HG03565 (cell line): ENCODE data around the gene TMEM184B.

Experiments
- ATAC-seq: cut with Tn5 transposase; IDR thresholded peaks from one replicate; pipeline ENCODE4 v1.9.1; 2021; ENCODE audit warnings: mild to moderate bottlenecking, moderate library complexity; ENCODE audit not compliant: unreplicated experiment

The TMEM184B gene

GRCh38 chr22:38272373-38273134, at the start of gene TMEM184B:
Gene TMEM184B, minus strand, starts transcription at chr22:38273010. Its CDS starts 25,049 bp downstream, at chr22:38247961.
- ATAC-seq, result peak; percentile 63

DNA sequence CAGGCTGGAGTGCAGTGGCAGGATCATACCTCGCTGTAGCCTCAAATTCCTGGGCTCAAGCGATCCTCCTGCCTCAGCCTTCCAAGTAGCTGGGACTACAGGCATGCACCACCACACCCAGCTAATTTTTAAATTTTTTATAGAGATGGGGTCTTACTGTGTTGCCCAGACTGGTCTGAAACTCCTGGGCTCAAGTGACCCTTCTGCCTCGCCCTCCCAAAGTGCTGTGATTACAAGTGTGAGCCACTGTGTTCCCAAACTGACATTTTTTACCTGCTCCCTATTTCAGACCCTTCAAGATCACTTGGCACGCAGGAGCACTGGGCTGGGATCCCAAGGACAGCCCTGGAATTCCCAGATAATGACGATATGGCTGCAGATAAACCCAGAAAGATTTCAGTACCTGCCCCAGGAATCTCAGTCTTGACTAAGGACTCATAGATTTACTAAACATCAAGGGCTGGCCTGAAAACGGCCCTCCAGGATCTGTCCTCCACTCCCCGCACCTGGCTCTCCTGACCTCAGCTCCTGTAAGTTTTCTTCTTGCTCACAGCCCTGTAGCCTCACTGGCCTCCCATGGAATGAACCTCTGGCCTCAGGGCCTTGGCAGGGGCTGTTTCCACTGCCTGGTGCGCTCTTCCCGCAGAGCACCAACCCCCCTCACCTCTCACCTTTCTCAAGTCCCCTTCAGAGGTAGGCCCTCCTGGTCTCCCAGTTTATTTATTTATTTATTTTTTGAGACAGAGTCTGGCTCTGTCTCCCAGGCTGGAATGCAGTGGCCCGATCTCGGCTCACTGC, 48.0 kb upstream of the TMEM184B start:
- ATAC-seq, result no peak

DNA sequence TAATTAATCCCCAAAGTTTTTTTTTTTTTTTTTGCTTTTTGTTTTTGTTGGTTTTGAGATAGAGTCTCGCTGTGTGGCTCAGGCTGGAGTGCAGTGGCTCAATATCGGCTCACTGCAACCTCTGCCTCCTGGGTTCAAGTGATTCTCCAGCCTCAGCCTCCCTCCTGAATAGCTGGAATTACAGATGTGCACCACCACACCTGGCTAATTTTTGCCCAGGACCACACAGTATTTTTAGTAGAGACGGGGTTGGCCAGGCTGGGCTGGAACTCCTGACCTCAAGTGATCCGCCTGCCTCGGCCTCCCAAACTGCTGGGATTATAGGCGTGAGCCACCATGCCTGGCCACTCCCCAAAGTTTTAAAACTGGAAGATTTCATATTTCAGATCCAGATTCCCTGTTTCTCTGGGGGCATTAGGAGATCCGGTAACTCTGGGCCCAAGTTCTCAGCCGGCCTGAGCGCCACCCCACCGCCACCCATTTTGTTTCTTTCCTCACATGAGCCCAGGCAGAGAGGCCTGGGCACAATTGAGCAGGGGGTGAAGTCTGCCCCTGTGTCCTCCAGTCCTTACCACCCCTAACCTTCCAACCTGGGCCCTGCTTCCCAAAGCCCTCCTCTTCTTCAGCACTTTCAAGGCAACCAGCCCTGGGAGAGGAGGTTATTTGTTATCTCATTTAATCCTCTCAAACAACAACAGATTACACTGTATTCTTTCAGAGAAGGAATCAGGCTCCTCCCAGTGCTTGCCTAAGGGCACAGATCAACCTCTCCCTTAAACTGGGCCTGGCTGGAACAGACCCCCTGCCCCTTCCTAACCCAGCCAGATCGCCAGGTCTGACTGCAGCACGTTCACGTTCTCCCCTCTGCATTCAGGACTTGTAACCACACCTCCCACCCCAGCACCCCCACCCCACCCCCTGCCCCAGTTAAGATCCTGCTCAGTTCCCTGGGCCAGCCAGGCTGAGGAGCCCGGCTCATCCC, 46.3 kb upstream of the TMEM184B start:
- ATAC-seq, result no peak

- ATAC-seq, result no peak
These were observed 45.3 kb upstream of the TMEM184B start for GRCh38 chr22:38317995-38318715.

- no peak for ATAC-seq
These were observed 44.5 kb upstream of the TMEM184B start, which contains the start of gene CSNK1E for GRCh38 chr22:38317122-38317994. Gene CSNK1E, minus strand, starts transcription at chr22:38317433. Its CDS starts 3,276 bp downstream, at chr22:38314157.

DNA sequence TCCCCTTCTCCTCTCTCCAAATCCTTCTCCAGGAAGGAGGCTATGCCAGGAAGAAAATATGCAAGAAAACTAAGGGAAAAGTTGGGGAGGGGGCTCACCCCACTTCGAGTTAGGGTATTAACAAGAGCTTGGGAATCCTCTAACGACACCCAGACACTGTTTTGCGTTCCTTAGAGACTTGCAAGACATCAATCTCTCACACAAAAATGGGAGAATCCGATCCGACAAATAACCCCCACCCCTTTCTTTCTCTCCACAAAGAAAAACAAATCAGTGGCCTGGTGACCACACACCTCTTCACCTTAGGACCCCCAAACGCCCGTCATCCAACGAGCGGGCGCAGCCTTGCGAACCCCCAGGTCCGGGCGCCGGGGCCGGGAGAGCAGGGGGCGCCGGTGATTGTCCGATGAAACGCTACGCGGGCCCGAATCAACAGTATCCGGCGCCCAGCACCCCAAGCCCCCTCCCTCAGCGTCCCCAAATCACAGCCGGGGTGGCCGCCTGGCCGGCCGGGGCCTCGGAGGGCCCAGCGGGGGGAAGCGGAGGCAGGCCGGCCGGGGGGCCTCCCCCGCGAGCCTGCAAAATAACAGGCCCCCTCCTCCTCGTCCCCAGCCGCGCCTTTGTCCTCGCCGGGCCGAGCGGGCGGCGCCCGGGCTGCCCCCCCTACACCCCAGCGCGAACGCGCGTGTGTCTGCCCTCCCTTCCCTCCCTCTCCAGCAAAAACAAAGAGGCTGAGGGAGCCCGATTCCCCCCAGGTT, 43.7 kb upstream of the TMEM184B start:
- no peak for ATAC-seq

DNA sequence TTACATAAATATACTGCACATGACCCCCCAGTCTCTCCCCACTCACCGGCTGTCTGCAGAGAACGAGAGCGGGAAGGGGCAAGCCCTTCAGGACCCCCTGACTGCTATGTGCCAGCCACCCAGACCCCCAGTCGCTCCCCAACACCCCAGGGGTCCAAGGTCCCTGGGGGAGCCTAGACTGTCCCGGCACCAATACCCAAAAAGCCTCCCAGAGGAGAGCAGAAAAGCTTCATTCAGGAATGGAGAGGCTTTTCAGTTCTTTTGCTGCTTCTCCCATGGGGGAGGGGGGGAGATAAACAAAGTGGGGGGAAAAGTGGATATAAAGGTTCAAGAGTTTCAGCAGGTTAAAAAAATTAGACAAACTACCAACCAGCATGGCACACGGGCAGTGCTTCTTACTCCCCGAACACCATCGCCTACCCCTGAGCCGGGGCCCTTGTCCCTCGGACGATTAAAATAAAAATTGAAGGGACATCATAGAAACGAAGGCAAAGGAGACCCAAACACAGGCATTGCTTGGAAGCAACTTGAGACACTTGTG, 43.1 kb upstream of the TMEM184B start:
- ATAC-seq, result no peak

DNA sequence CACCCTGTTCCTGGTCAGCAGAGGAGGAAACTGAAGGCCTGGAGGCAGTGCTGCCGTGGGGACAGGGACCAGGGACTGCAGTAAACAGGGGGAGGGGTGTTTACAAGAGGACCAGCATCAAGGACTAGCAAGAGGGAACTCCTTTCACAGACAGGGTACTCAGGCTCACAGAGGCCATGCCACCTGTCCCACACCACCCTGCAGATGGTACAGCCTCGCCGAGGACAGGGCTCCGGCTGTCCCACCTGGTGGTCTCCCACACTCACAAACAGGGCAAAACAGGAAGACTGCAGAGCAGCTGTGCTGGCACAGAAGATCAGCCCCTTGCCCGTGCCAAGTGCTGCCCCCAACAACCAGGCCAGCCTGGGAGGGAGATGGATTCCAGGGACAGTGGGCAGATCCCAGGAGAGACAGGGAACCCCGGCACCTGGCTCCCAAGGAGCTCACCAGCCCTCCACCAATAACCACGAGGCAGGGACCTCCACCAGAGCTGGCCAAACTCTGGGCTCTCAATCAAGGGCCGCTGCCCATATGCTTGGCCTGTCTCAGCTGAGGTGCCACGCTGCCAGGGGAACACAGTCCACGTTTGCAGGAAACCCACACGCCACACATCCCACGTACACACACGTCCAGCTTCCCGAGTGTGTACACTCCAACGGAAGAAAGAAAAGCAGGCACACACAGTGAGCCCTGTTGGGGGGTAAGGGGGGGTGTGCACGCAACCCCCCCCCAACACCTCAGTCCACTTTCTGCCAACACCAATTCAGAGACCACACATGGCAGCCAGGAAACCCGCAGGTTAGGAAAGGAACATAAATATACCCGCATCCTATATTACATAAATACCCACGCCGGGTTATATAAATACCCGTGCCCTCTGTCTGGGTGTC, 42.4 kb upstream of the TMEM184B start:
- ATAC-seq, result no peak

DNA sequence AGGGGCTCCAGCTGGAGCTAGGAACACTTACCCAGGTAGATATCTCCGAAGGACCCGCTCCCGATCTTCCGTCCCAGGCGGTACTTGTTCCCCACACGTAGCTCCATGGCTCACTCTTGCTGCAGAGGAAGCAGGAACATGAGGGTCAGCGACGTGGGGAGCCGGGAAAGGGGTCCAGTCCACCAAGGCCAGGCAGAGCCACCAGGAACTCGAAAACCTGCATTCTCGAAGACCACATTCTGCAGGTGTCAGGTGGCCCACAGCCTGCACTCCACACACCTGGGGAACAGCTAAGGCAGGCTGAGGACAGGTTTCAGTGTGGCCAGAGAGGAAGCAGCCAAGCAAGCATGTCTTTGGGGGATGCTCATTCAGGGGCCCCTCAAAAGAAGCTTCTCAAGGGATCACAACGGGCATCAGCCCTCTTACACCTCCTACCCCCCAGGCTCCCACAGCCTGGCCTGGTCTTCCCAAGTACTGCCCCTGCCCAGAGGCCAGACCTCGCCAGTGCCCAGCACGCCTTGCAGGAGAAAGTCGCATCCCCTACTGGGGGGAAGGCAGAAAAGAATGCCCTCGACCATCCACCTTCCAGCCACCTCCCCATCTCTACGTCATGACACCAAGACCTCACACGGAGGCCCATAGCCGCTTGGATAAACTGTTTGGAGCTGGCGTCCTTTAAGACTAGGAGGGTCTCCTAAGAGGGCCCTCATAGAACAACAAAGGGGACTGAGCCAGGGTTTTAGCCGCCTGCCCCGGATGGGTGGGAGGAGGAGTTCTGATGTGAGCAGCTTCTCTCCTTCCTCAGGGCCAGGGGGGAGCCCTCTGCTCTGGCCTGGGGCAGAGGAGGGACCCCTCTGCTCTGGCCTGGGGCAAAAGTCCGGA, 41.5 kb upstream of the TMEM184B start:
- no peak for ATAC-seq

DNA sequence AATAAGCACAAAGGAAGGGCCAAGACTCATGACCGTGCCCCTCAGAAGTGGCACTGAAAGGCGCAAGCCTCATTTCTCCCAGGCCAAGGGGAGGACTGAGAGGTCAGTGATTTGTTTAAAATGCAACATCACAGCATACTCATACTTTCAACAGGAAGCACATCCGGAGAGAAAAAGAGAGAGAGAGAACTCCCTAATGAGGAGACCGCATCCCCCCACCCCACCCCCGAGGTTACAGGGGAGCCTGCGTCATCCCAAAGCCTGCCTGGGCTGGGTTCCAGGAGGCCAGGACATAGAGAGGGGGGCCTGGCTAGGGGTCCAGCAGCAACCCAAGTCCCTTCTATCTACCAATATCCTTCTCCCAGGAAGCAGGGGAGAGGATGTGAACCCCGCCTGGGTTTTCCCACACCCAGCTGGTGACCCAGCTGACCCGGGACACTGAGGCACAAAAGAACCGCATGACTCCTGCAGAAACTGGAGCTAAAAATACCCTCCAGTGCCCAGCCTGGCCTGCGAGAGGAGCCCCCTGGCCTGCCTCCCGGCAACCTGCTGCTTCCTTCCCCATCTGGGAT, 40.7 kb upstream of the TMEM184B start:
- no peak for ATAC-seq

DNA sequence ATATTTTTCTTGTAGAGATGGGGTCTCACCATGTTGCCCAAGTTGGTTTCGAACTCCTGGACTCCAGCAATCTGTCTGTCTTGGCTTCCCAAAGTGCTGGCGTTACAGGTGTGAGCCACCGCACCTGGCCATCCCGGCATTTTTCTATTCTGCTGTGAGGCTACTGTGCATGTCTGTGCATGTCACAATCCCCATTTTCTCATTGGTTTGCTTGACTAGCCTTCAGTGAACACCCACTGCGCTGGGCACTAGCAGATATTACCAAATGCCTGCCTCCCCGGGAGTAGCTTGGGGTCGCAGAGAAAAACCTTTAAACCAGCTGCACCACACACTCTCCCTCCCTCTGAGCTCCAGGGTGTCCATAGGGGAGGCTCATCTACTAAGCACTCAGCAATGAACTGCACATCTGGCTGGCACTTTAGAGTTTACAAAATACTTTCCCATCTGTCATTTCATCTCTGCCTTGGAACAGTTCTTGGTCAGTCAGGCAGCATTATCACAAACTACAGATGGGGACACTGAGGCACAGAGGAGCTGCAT, 39.5 kb upstream of the TMEM184B start:
- no peak for ATAC-seq

DNA sequence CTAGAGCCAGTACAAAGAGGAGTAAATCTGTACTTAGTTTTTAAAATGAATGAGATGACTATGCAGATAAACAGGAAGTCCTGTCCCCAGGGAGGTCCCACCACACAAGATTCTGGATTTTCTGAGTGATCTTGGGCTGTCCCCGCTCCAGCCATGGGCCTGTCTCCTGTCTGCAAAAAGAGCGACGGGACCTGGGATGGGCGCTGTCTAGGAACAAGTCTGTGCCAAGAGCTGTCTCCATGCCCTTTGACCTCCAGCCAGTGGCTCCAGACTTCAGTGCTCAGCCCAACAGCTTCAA, 38.5 kb upstream of the TMEM184B start:
- no peak for ATAC-seq

GRCh38 chr22:38310518-38311322, 37.9 kb upstream of the TMEM184B start:
- no peak for ATAC-seq

GRCh38 chr22:38309614-38310517, 37.1 kb upstream of the TMEM184B start:
- no peak for ATAC-seq
